AG04449 (cell line): ENCODE measurements around the gene C1orf141.
"Not testable (repeated sequence)": the region's sequence is repeated elsewhere in the genome, so short reads cannot be mapped to it uniquely, and the experiment has no call there.

Source experiments
- CTCF ChIA-PET: fragments of 350-600 bp; formaldehyde crosslinking; extraction: SDS; loops from one replicate; lab custom pipeline; 2021; ENCODE audit warnings: antibody characterized with exemption; lab: Yijun Ruan, JAX
- POLR2A ChIA-PET: fragments of 400-600, 350-600 bp; formaldehyde crosslinking; extraction: SDS; loops from one replicate; lab custom pipeline; 2020; ENCODE audit warnings: antibody characterized with exemption, inconsistent platforms; lab: Yijun Ruan, JAX
- DNase-seq: peaks from one replicate; pipeline ENCODE4 v3.0.0-alpha.2; 2010; ENCODE audit warnings: low read depth, low spot score
- H3K4me3 ChIP-seq: 2 replicates; pipeline ENCODE4 v1.5.1; 2011; ENCODE audit warnings: low read depth, mild to moderate bottlenecking, control low read depth, low read length
- CTCF ChIP-seq: IDR thresholded peaks from one replicate; pipeline ENCODE4 v1.5.1; 2011; ENCODE audit warnings: mild to moderate bottlenecking, moderate library complexity, low read length, control low read depth, inconsistent platforms; ENCODE audit not compliant: insufficient read depth; ENCODE audit errors: missing control alignments

The C1orf141 gene

GRCh38 chr1:67146539-67146938 lies 11.8 kb upstream of the C1orf141 start:
- POLR2A ChIA-PET = no interaction called here
- no peak overlapping the region for H3K4me3 ChIP-seq
- no peak for TF ChIP-seq CTCF
- CTCF ChIA-PET = interaction anchor here (1.0 to 14.6 kb wide), 3 partner anchors 10 to 153 kb away, joined by 3 to 449 read pairs (median 8); no protein-coding TSS in a partner anchor
- DNase-seq = no peak

- DNase-seq = no peak
- no peak for TF ChIP-seq CTCF
- POLR2A ChIA-PET = no interaction called here
- CTCF ChIA-PET = interaction anchor here (1.0 to 14.6 kb wide), 5 partner anchors 9 to 384 kb away, joined by 3 to 449 read pairs (median 5); no protein-coding TSS in a partner anchor
- H3K4me3 ChIP-seq = no peak overlapping the region
Measured at GRCh38 chr1:67146101-67146500, 11.3 kb upstream of the C1orf141 start.

- ChIA-PET CTCF (interaction anchor here (0.7 to 14.6 kb wide), 8 partner anchors 8 to 382 kb away, joined by 3 to 449 read pairs (median 4); no protein-coding TSS in a partner anchor), POLR2A (no interaction called here)
- no peak overlapping the region for H3K4me3 ChIP-seq
- no peak for DNase-seq
- TF ChIP-seq CTCF = peak; percentile 13
Measured at GRCh38 chr1:67144696-67145095, 9.9 kb upstream of the C1orf141 start.

- H3K4me3 ChIP-seq = no peak overlapping the region
- CTCF ChIA-PET = interaction anchor here (0.7 to 14.6 kb wide), 6 partner anchors 9 to 151 kb away, joined by 3 to 449 read pairs (median 4); no protein-coding TSS in a partner anchor
- POLR2A ChIA-PET = no interaction called here
- no peak for TF ChIP-seq CTCF
- DNase-seq = no peak
Measured at GRCh38 chr1:67143966-67144365, 9.2 kb upstream of the C1orf141 start.

- CTCF ChIA-PET = interaction anchor here (14.6 kb wide), 1 partner anchor 150 kb away, joined by 449 read pairs; no protein-coding TSS in a partner anchor
- no peak for DNase-seq
- TF ChIP-seq CTCF = no peak
- H3K4me3 ChIP-seq = no peak overlapping the region
- POLR2A ChIA-PET = no interaction called here
Measured at GRCh38 chr1:67142931-67143330, 8.2 kb upstream of the C1orf141 start.

GRCh38 chr1:67141832-67142231 lies 7.1 kb upstream of the C1orf141 start:
- H3K4me3 ChIP-seq, DNase-seq, POLR2A ChIA-PET: not testable (repeated sequence)
- CTCF ChIA-PET = interaction anchor here (1.0 to 2.7 kb wide), 3 partner anchors 142 to 149 kb away, joined by 3 to 14 read pairs (median 3); no protein-coding TSS in a partner anchor

- DNase-seq = no peak
- POLR2A ChIA-PET = no interaction called here
- CTCF ChIA-PET = interaction anchor here (1.1 to 2.7 kb wide), 3 partner anchors 9 to 144 kb away, joined by 3 to 14 read pairs (median 3); no protein-coding TSS in a partner anchor
- no peak overlapping the region for H3K4me3 ChIP-seq
- TF ChIP-seq CTCF = no peak
Measured at GRCh38 chr1:67140460-67140859, 5.7 kb upstream of the C1orf141 start.
